MV-4-11 (cell line): ENCODE measurements around the gene IRAK3.
A peak's percentile ranks its signal among the peaks of the same experiment; 100 is the strongest.

Experiments used
- DNase-seq: peaks from one replicate; lab custom pipeline; 2025; lab: John Stamatoyannopoulos, UW

Gene IRAK3

GRCh38 chr12:66217342-66217917 is 28.4 kb downstream of the IRAK3 start:
- peak; percentile 69 for DNase-seq

- DNase-seq, result no peak
These were observed 39.4 kb downstream of the IRAK3 start for GRCh38 chr12:66228462-66228861.

DNA sequence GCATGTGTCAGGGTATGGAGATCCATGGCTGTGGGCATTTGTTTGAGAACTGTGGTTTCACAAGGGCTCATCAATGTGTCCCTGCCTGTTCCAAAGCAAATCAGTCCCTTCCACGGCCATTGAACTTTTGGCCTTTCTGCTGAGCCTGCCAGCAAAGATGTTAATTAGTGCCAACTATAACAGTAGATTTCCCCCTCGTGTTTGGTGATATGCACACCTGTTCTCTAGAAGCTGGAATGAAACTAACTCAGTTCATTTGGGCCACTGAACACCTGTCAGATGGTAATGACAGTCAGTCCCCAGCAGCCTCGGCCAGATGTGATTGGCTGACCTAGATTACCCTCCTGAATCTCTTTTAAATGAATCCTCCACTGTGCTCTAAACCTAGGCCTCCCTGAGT is 43.2 kb downstream of the IRAK3 start:
- DNase-seq, result no peak

GRCh38 chr12:66234037-66234693 is 45.2 kb downstream of the IRAK3 start:
- peak; percentile 94 for DNase-seq

- peak; percentile 64 for DNase-seq
These were observed 46.0 kb downstream of the IRAK3 start for GRCh38 chr12:66234773-66235625.

DNA sequence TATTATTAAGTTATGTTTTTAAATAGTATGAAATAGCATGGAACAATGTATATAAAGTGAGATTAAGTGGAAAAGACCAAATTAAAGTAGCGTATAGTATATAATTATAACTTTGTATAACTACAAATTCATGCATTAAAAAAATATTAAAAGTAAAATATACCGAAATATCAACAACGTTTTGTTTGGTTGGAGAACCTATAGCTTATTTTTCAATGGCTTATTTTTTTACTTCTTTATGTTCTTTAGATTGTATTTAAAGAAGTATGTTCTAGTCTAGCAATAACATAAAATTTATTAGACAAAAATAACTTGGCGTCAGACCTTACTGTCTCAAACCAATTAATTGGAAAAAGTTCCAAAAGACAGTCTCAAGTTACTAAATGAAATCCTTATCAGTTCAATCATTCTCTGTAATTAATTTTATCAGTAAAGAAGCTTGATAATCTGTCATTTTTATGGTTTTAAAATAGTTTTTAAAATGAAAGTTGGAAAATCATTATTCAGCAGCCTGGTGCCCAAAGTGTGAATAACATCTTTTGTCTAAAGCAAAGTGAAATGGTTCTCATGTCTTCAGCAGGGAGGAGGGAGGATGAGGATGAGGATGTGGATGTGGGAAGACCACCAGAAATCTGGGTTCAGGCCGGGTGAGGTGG is 46.7 kb downstream of the IRAK3 start:
- DNase-seq, result no peak

DNA sequence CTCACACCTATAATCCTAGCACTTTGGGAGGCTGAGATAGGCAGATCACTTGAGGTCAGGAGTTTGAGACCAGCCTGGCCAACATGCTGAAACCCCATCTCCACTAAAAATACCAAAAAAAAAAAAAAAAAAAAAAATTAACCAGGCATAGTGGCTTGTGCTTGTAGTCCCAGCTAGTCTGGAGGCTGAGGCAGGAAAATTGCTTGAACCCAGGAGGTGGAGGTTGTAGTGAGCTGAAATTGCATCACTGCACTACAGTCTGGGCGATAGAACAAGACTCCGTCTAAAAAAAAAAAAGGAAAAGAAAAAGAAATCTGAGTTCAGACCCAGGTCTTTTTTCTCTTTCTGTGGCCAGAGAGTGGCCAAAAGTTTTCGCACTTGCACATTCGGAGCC is 47.3 kb downstream of the IRAK3 start:
- DNase-seq, result peak; percentile 44

- peak; percentile 91 for DNase-seq
These were observed 48.0 kb downstream of the IRAK3 start for GRCh38 chr12:66236969-66237368.

DNA sequence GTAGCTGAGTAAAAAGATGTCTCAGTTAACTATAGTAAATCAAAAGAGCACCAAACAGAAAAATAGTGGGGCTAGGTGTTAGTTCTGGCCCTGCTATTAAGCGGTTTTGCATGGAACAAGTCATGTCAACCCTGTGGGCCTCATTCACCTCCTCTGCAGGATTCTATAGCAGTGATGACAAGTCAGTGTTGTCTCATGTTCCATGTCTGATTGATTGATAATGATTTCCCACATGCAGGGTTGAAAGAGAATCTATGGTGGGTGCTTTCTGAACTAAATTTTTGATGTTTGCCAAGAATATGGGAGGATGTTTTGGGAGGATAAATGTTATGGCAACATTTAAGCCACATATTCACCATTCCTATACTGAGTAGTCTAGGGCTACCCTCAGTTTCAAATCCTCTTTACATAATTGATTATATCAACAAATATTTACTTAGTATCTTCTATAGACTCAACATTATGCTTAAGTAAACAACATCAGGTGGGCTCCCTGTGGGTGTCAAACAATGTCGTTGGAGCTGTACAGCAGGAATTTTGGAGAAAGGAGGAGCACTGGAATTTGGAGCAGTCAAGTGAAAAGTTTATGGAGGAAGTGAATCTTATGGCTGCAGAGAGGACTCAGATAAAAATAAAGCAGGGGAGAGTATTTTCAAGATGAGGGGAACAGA is 48.6 kb downstream of the IRAK3 start:
- DNase-seq, result peak; percentile 69

- no peak for DNase-seq
These were observed 50.3 kb downstream of the IRAK3 start for GRCh38 chr12:66239295-66239694.

DNA sequence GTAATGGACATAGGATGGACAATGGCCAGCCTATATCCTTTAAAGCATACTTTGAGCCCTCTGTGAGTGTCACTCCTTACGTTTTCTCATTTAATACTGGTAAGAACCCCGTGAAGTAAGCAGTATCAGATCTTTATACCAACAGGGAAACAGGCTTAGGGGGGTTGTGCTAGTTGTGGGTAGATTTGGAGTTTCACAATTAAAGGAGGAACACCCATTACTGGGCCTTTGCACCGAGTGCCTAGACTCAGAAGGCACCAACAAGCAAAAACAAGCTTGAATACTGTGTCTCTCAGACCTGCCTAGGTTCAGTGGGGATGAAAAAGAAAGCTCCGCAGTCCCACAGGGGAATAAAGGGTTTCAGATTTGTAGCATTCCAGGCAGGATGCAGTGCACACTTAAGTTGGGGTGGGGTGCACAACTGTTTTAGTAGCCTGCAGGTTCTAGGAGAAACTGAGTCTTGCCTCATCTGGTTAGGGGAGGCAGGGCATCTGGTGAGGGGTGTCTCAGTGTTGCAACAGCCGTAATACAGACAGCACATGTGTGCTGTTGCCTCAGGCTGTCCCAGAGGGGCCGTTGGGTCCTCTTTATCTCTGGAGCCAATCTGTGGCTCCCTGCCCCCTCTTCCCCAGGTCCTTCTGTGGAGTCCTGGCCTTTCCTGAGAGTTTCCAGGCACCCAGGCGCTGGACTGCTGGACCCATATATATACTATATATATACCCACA is 51.2 kb downstream of the IRAK3 start:
- DNase-seq, result peak; percentile 79

DNA sequence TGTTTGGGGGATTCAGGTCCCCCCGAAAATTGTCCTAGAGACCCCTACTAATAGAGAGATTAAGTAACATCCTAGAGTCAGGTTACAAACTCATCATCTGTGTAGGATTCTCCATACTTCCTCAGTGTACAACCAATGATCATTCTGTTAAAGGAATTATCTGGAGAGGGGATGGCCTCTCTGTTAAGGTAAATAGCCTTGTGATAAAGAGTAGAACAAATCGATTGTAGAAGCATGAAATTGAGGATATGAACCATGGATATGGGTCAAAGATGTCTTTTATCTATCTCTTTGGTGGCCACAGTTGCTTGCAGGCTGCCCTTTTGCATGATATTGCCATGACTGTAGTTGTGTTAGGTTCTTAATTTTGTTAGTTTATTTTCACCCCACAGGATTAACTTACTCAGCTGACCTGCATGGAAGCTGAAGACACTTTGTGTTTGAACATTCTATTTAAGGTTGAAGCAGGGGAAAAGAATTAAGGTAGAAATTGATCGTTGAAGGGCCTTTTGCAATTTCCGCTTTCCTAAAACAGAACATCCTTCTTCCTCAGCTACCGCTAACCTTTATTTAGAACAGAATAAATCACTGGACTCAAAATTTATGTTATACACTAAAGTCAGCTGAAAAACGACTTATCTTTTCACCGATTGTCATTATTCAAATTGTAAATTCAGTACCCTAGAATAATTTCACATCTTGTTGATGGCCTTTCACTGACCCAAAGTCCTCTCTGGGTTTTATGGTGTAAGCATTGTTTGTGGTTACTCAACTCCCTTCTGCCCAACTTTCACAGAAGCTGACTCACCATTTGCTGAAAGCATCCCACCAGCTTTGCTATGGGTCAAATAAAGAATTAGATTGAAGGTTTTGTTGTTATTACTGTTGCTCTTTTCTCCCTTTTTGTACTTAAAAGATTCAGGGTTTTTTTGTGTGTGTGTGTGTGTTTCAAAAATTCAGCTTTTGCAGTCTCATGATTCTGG is 52.3 kb downstream of the IRAK3 start:
- peak; percentile 97 for DNase-seq

- DNase-seq, result peak; percentile 37
These were observed 53.3 kb downstream of the IRAK3 start for GRCh38 chr12:66242311-66242710.

DNA sequence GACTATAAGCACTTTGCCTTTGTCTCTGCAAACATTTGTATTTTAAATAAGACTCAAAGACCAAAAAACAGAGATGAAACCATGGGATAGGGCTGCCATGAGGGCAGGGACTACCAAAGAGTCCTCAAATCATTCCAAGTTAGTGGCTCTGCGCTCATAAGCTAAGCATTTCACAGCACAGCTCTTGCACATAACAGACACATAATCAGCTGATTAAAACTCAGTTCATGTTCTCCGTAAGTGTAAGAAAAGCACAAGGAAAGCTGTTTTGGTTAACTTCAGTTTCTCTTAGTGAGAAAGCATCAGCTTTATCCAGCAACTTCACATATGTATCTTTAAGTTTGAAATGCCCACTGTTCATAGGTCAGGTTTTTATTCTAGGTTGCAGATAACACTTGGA is 54.9 kb downstream of the IRAK3 start:
- DNase-seq, result no peak

DNA sequence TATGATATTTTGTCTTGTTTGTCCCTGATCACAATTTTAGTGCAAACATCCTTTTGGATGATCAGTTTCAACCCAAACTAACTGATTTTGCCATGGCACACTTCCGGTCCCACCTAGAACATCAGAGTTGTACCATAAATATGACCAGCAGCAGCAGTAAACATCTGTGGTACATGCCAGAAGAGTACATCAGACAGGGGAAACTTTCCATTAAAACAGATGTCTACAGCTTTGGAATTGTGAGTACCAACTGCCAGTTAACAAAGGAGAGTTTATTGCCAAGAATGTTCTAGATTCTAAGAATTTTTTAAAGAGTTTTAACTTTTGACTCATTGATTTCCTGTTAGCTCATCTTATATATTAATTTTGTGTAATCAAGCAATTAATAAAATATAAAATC is 55.4 kb downstream of the IRAK3 start:
- DNase-seq, result no peak

DNA sequence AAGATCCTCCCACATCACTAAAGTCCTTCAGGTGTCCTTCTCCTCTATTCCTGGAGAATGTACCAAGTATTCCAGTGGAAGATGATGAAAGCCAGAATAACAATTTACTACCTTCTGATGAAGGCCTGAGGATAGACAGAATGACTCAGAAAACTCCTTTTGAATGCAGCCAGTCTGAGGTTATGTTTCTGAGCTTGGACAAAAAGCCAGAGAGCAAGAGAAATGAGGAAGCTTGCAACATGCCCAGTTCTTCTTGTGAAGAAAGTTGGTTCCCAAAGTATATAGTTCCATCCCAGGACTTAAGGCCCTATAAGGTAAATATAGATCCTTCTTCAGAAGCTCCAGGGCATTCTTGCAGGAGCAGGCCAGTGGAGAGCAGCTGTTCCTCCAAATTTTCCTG is 58.7 kb downstream of the IRAK3 start:
- DNase-seq, result peak; percentile 69

- peak; percentile 23 for DNase-seq
These were observed 62.0 kb downstream of the IRAK3 start for GRCh38 chr12:66251049-66251448.

DNA sequence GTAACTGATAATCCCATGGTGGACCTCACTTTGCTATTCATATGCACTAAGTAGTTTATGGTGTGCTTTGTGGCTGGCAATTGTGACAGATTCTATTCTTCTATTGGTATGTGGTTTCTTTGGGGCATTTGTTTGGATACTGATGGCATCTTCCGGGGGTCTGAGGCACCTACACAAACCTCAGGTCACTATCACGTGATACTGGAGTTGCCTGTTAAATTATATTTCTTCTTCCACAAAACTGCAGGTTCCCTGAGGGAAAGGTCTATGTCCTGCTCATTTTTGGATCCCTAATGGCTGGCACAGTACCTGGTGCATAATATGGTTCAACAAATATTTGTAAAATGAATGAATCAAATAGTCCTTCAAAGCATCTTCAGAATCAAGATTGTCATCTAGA is 63.8 kb downstream of the IRAK3 start:
- DNase-seq, result no peak

GRCh38 chr12:66255737-66256136 is 66.7 kb downstream of the IRAK3 start:
- no peak for DNase-seq

GRCh38 chr12:66258011-66258410 is 69.0 kb downstream of the IRAK3 start:
- no peak for DNase-seq
